ENCODE measurements around the gene LRP1B. TPM values are rescaled to one million over a fixed set of nuclear protein-coding genes. Genes with fewer than 3 reads are reported as not detected.

Gene LRP1B
- total RNA-seq, 1 donor from 2014 or later = 0.12 TPM

GRCh38 chr2:141704541-141704940 is 426.3 kb downstream of the LRP1B start:
- no peak for DNase-seq (ENCODE audit: low read depth)
- H3K4me3 ChIP-seq (ENCODE audit: low read depth, low read length) = no peak overlapping the region
- TF ChIP-seq, protein P1, sequence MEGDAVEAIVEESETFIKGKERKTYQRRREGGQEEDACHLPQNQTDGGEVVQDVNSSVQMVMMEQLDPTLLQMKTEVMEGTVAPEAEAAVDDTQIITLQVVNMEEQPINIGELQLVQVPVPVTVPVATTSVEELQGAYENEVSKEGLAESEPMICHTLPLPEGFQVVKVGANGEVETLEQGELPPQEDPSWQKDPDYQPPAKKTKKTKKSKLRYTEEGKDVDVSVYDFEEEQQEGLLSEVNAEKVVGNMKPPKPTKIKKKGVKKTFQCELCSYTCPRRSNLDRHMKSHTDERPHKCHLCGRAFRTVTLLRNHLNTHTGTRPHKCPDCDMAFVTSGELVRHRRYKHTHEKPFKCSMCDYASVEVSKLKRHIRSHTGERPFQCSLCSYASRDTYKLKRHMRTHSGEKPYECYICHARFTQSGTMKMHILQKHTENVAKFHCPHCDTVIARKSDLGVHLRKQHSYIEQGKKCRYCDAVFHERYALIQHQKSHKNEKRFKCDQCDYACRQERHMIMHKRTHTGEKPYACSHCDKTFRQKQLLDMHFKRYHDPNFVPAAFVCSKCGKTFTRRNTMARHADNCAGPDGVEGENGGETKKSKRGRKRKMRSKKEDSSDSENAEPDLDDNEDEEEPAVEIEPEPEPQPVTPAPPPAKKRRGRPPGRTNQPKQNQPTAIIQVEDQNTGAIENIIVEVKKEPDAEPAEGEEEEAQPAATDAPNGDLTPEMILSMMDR (conservative IDR thresholded peaks at IDR 0.05; ENCODE audit: low read depth, low read length) = no peak

DNA sequence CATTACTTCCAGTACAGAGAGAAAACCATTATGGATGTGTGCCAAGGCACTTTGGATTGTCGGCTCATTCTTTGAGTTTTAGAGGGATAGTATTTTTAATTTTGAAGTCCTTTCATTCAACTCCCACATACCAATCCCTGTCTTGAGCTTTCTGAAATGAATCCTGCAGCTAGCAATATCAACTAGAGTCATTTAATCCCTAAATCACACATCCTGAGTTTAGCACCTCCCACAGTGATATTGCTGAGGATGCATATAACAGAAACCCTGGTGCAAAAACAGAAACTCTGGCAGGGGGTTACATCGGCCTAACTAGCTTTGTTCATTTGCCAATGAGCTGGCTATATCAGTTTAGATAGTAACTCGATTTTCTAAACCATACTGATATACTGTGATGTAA is 427.3 kb downstream of the LRP1B start:
- DNase-seq (ENCODE audit: low read depth) = no peak
- H3K4me3 ChIP-seq (ENCODE audit: low read depth, low read length) = no peak overlapping the region
- TF ChIP-seq, protein P1 (conservative IDR thresholded peaks at IDR 0.05; ENCODE audit: low read depth, low read length) = no peak

GRCh38 chr2:141701618-141702017 is 429.2 kb downstream of the LRP1B start:
- H3K4me3 ChIP-seq (ENCODE audit: low read depth, low read length) = no peak overlapping the region
- no peak for DNase-seq (ENCODE audit: low read depth)
- TF ChIP-seq, protein P1 (conservative IDR thresholded peaks at IDR 0.05; ENCODE audit: low read depth, low read length) = no peak

DNA sequence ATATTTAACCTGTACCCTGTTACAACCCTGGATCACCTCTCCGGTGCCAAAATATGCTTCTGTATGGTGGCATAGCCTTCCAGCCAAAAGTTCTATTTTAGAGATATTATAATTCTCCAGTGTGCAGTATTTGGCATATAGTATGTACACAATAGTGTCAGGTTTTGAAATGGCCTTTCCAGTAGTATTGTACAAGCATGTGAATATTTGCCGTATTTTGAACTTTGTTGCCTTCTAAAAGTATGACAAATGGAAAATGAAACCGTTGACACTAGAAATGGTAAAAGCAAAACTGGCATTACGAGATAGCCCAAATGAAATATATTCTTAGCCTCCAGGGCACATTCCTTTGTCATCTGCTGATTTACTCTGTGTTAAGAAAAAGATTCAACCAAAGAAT is 431.2 kb downstream of the LRP1B start:
- H3K4me3 ChIP-seq (ENCODE audit: low read depth, low read length) = no peak overlapping the region
- TF ChIP-seq, protein P1 (conservative IDR thresholded peaks at IDR 0.05; ENCODE audit: low read depth, low read length) = no peak
- DNase-seq (ENCODE audit: low read depth) = no peak

- H3K4me3 ChIP-seq (ENCODE audit: low read depth, low read length) = no peak overlapping the region
- no peak for DNase-seq (ENCODE audit: low read depth)
- TF ChIP-seq, protein P1 (conservative IDR thresholded peaks at IDR 0.05; ENCODE audit: low read depth, low read length) = no peak
Measured at GRCh38 chr2:141698500-141698899, 432.3 kb downstream of the LRP1B start.

GRCh38 chr2:141697035-141697434 is 433.8 kb downstream of the LRP1B start:
- no peak overlapping the region for H3K4me3 ChIP-seq (ENCODE audit: low read depth, low read length)
- TF ChIP-seq, protein P1 (conservative IDR thresholded peaks at IDR 0.05; ENCODE audit: low read depth, low read length) = no peak
- DNase-seq (ENCODE audit: low read depth) = no peak

DNA sequence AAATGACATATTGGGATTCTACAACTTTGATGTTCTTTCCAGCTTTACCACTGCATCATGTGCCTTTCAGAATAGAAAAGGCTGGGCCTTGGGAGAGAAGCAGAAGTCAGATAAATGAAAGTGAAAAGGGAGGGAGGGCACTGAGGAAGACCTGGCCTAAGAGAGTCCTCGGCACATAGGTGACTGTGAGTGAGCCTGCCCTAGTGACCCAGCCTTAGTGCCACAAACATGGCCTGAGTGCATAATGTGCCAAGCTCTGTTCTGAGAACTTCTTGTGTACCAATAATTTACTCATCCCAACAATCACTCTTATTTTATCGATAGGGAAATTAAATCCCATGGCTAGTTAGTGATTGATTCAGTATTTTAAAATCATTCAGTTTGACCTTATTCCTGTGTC is 436.6 kb downstream of the LRP1B start:
- H3K4me3 ChIP-seq (ENCODE audit: low read depth, low read length) = no peak overlapping the region
- no peak for DNase-seq (ENCODE audit: low read depth)
- TF ChIP-seq, protein P1 (conservative IDR thresholded peaks at IDR 0.05; ENCODE audit: low read depth, low read length) = no peak

Measured in epithelial cell of proximal tubule (primary cell).